Measurements from ENCODE around the gene STK32B.
A peak's percentile ranks its signal among the peaks of the same experiment; 100 is the strongest.

The STK32B gene

GRCh38 chr4:5478169-5478568, 426.9 kb downstream of the STK32B start:
- no peak for DNase-seq

DNA sequence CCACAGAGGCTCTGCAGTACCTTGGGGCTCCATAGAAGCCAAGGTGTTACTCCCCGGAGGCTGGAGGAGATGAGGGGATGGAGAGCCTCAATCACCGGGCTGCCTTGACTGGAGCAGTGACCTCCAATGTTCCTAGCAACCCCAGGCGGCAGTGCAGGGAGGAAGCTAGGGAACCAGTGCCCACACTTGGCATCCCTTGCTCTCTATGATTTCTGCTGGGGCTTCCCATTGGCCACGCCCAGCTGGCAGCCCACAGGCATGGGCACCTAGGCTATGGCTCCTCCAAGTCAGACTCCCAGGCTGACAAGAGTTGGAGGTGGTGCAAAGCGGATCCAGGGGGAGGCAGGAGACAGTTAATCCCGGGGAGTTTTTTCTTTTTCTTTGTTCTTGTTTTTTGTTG, 427.4 kb downstream of the STK32B start:
- DNase-seq = no peak

- DNase-seq = no peak
Measured at GRCh38 chr4:5479518-5480060, 428.3 kb downstream of the STK32B start.

GRCh38 chr4:5488413-5488812, 437.1 kb downstream of the STK32B start:
- no peak for DNase-seq

DNA sequence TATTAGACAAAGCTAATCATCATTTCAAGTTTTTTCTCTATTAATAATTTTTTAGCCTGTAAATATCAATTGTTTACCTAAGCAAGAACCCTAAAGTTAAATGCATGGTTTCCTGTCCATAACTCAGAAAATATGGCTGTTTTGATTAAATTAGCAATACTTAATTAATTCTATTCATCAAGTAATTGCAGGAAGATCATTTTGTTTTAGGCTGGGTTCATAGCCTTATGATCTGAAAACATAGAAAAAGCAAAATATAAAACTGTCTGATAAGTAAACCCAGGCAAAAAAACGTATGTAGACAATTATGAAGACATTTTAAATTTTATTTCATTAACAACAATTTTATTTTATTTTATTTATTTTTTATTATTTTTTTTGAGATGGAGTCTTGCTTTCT, 438.0 kb downstream of the STK32B start:
- no peak for DNase-seq

GRCh38 chr4:5497489-5497888, 446.2 kb downstream of the STK32B start:
- no peak for DNase-seq

DNA sequence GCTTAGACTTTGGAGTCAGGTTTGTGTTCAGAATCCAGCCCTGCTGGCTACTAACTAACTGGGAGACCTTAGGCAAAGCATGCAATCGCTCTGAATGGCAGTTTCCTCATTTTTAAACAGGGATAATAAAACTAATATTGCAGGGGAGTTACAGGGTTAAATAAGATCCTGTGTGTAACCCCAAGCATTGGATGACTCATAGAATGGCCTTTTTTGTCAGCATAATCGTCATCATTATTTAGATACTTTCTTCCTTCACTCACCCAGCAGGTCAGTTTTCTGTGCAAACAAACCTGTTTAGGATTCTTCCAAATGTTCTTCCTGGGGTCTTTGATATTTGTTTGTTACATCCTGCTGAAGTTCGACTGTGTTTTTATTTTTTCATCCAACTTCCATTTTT, 448.9 kb downstream of the STK32B start:
- DNase-seq = peak in 1 of 2 donors; percentile 0

DNA sequence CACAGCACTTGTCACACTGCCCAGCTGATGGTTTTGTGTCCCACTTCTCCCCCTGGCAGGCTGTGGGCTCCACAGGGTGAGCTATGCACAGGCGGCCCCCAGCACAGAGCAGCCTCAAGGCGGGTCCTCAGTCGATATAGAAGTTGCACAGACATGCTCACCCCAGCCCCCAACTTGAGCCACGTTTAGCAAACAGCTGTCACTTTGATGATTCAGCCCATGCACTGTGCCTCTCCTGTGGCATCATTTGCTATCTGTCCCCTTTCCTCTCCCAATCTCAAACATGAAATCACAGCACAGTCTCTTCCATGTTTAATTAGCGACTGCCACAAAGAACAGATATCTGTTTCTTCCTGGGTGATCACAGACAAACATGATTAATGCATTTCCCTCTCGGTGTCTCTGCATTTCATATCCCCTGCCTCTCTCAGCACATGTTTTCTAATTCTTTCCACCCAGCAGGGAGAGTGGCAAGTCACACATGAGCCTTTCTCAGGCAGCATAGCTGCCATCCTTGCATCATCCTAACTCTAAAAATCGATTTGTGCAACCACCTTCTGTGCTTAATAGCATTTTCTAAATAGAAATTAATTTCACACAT, 452.2 kb downstream of the STK32B start:
- no peak for DNase-seq

DNA sequence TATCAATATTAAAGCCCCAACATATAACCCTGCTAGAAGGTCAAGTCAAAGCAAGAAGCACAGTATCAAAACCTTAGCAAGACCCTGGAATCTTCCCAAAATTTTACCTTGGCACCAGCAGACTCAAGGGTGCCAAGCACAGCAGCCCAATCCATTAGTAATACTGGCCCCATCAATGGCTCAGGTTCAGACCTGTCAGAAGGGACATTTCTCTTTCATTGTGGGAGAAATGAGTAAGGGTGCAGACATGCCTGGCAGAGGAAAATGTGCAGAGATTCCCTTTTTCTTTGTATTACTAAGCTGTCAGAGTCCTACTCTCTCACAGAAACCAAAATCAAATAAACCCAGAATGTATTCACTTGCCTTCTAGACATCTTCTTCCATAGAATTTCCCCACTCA, 453.2 kb downstream of the STK32B start:
- DNase-seq = no peak

DNA sequence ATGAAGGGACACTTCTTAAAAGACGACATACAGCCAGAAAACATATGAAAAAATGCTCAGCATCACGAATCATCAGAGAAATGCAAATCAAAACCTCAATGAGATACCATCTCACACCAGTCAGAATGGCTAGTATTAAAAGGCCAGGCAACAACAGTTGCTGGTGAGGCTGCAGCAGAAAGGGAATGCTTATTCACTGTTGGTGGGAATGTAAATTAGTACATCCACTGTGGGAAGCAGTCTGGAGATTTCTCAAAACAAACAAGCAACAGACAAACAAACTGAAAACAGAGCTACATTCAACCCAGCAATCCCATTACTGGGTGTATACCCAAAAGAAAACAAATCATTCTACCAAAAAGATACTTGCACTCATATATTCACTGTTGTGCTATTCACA, 459.2 kb downstream of the STK32B start:
- no peak for DNase-seq

GRCh38 chr4:5511791-5512190, 460.5 kb downstream of the STK32B start:
- no peak for DNase-seq

DNA sequence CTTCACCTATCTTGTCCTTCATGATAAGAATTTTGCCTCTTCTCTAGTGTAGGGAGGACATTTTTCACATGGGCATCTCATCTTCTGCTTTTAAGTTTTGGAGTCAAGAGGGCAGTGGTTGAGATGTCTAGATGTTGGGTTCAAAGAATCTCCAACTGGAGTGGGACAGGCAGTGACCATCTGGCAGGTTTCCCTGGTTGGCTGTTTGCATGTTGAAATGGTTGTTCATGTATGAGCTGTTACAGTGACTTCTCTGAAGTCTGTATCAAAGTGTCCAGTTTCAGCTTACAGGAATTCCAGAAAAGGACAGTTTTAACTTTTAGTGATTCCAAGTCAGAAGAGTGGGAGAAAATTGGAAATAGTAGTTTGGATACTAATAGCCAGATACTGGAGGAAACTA, 464.4 kb downstream of the STK32B start:
- DNase-seq = no peak

GRCh38 chr4:5517372-5517771, 466.1 kb downstream of the STK32B start:
- DNase-seq = no peak

- no peak for DNase-seq
Measured at GRCh38 chr4:5524446-5525299, 473.4 kb downstream of the STK32B start.

DNA sequence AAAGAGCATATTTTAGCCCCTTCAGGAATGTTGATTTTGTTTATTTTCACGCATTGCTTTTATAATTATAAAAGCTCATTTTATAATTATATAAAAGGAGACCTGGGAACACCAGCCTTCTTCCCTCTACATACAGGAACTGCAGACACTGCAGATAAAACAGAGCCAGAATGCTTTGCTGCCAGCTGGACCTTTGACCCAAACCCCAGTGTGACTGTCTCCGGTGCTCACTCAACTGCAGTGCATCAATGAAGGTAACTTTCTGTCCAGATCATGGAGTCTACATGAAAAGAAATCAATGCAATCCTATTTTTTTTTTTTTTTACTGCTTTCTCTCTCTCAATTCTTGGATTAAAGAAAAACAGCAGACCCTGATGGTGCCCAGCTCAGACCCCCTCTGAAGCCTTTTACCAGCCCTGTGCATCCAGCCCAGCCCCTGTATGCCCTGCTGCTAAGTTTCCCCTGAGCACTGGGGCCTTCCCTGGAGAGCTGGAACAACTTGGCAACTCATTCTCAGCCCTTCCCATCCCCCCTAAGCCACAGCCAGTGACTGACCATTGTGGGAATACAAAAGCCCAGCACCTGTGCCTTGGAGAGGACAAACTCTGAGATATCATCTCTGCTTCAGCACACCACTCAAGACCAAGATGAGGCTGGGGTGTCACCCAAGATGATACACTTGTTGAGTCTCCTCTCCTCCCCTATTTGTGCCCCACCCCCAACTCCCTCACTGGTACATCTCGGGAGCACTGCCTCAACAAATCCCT, 475.0 kb downstream of the STK32B start:
- DNase-seq = no peak

GRCh38 chr4:5527211-5527610, 475.9 kb downstream of the STK32B start:
- DNase-seq = no peak

DNA sequence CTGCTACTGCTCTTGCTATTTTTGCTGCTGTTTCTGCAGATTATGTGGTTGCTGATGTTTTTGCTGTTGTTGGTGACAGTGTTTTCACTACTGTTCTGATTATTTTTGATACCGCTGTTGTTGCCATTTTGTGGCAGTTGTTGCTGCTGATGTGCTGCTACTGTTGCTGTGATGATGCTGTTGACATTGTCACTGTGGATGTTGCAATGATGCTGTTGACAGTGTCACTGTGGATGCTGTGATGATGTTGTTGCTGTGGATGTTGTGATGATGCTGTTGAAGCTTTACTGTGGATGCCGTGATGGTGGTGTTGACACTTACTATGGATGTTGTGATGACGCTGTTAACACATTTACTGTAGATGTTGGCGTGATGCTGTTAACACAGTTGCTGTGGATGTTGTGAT, 476.8 kb downstream of the STK32B start:
- DNase-seq = no peak

GRCh38 chr4:5532100-5532499, 480.8 kb downstream of the STK32B start:
- no peak for DNase-seq

DNA sequence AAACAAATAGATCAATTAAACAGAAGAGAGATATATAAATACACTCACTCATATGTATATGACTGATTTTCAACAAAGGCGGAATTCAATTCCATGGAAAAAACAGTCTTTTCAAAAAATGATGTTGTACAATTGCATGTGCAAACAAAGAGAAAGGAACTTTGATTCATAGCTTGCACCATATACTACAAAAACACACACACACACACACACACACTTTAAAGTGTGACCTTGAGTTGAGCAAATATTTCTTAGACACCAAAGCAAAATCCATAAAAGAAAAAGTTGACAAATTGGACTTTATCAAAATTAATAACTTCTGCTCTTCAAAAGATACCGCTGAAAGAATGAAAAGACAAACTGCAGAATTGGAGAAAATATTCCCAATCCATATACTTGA, 488.3 kb downstream of the STK32B start:
- DNase-seq = no peak

GRCh38 chr4:5541169-5541568, 489.9 kb downstream of the STK32B start:
- no peak for DNase-seq

DNA sequence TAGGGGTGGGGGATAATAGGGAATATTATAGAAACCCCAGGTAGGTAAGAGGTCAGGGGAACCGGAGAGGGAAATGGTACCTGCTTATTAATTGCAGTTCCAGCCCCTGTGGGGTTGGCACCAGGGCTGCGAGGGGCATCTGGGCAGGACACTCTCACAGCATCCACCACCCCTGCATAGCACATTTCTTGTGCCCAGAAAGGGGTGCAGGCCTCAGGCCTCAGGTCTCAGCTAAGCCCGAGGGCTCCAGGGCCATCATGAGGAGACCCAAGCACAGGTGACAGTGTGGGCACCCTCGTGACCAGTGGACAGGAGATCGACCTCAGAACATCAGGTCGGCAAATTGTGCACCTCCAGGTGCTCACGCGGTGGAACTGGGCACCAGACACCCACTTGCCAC, 492.4 kb downstream of the STK32B start:
- DNase-seq = no peak

DNA sequence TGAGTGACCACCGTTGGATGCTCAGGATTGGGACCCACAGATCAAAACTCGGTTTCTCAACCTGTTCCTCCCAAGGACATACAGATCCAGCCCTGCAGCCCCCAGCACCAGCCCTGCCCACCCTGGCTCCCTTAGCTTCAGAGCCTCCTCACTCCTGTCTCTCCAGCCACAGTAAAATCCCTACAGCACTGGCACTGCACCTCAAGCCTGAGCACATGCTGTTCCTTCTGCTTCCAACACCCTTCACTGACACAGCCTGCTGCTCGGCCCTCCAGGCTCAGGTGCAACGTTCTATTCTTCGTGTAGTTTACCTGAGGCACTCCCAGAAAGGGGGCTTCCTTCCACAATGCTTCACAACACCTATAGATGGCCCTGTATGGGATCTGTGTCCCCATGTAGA, 493.5 kb downstream of the STK32B start:
- DNase-seq = no peak

GRCh38 chr4:5545271-5545670, 494.0 kb downstream of the STK32B start:
- DNase-seq = no peak

Measured in inflammatory macrophage treated with lipopolysaccharide for 1 hour (primary cell).